ENCODE results near the gene HNMT. TPM values are rescaled to one million over a fixed set of nuclear protein-coding genes. Genes with fewer than 3 reads are reported as not detected.
A peak's percentile ranks its signal among the peaks of the same experiment; 100 is the strongest.
"Not testable (repeated sequence)": the region's sequence is repeated elsewhere in the genome, so short reads cannot be mapped to it uniquely, and the experiment has no call there.

HNMT gene
- total and polyA plus RNA-seq, 5 donors from 2014 or later = not detected

GRCh38 chr2:137996158-137996557 lies 31.9 kb downstream of the HNMT start:
- H3K36me3 ChIP-seq (ENCODE audit: control insufficient read depth, insufficient read depth, low read length); H3K9me3 ChIP-seq (ENCODE audit: control insufficient read depth in 2 of 2, low read length in 2 of 2); H3K27me3 ChIP-seq (ENCODE audit: control insufficient read depth, insufficient read depth, low read length); H3K4me3 Mint-ChIP-seq; H3K4me1 ChIP-seq (ENCODE audit: control insufficient read depth, insufficient read depth, low read length, poor library complexity, severe bottlenecking); H3K27me3 Mint-ChIP-seq; H3K9me3 Mint-ChIP-seq; H3K27ac Mint-ChIP-seq; H3K27ac ChIP-seq (ENCODE audit: insufficient read depth, low read length, poor library complexity, severe bottlenecking); H3K4me3 ChIP-seq (ENCODE audit: low read depth, low read length); ATAC-seq (ENCODE audit: low read depth in 2 of 2); H3K36me3 Mint-ChIP-seq; DNase-seq; H3K4me1 Mint-ChIP-seq: not testable (repeated sequence)

GRCh38 chr2:137997733-137998132 lies 33.5 kb downstream of the HNMT start:
- H3K27me3 Mint-ChIP-seq = no peaks in the 10 kb centered on the region
- Histone ChIP-seq H3K36me3 (ENCODE audit: control insufficient read depth, insufficient read depth, low read length) (no peaks in the 10 kb centered on the region), H3K4me3 (ENCODE audit: low read depth, low read length) (no peak overlapping the region), H3K27me3 (ENCODE audit: control insufficient read depth, insufficient read depth, low read length) (no peaks in the 10 kb centered on the region), H3K4me1 (ENCODE audit: control insufficient read depth, insufficient read depth, low read length, poor library complexity, severe bottlenecking) (no peaks in the 10 kb centered on the region), H3K9me3 (ENCODE audit: control insufficient read depth in 2 of 2, low read length in 2 of 2) (no peaks in the 10 kb centered on the region), H3K27ac (ENCODE audit: insufficient read depth, low read length, poor library complexity, severe bottlenecking) (no peak overlapping the region)
- DNase-seq (no peak), ATAC-seq (ENCODE audit: low read depth in 2 of 2) (no peak)
- H3K4me3 Mint-ChIP-seq = no peak overlapping the region
- H3K9me3 Mint-ChIP-seq = peaks cover 0 to 6% (median 2%) of the 10 kb centered on the region in 7 donors
- H3K27ac Mint-ChIP-seq = no peak overlapping the region
- no peaks in the 10 kb centered on the region for H3K4me1 Mint-ChIP-seq
- H3K36me3 Mint-ChIP-seq = no peaks in the 10 kb centered on the region

- no peaks in the 10 kb centered on the region for H3K36me3 Mint-ChIP-seq
- no peak overlapping the region for H3K27ac ChIP-seq (ENCODE audit: insufficient read depth, low read length, poor library complexity, severe bottlenecking)
- H3K4me1 Mint-ChIP-seq = no peaks in the 10 kb centered on the region
- no peaks in the 10 kb centered on the region for H3K4me1 ChIP-seq (ENCODE audit: control insufficient read depth, insufficient read depth, low read length, poor library complexity, severe bottlenecking)
- H3K27ac Mint-ChIP-seq = no peak overlapping the region
- no peaks in the 10 kb centered on the region for H3K27me3 Mint-ChIP-seq
- no peak for ATAC-seq (ENCODE audit: low read depth in 2 of 2)
- no peaks in the 10 kb centered on the region for H3K27me3 ChIP-seq (ENCODE audit: control insufficient read depth, insufficient read depth, low read length)
- H3K4me3 ChIP-seq (ENCODE audit: low read depth, low read length) = no peak overlapping the region
- H3K4me3 Mint-ChIP-seq = no peak overlapping the region
- no peaks in the 10 kb centered on the region for H3K36me3 ChIP-seq (ENCODE audit: control insufficient read depth, insufficient read depth, low read length)
- H3K9me3 Mint-ChIP-seq = peaks cover 0 to 2% (median 2%) of the 10 kb centered on the region in 7 donors
- DNase-seq = no peak
- no peaks in the 10 kb centered on the region for H3K9me3 ChIP-seq (ENCODE audit: control insufficient read depth in 2 of 2, low read length in 2 of 2)
These were observed 34.2 kb downstream of the HNMT start for GRCh38 chr2:137998503-137998902.

- peak overlapping the region in 1 of 3 donors; percentile 53 for H3K27ac Mint-ChIP-seq
- Histone ChIP-seq H3K27ac (ENCODE audit: insufficient read depth, low read length, poor library complexity, severe bottlenecking) (no peak overlapping the region), H3K4me1 (ENCODE audit: control insufficient read depth, insufficient read depth, low read length, poor library complexity, severe bottlenecking) (no peaks in the 10 kb centered on the region), H3K9me3 (ENCODE audit: control insufficient read depth in 2 of 2, low read length in 2 of 2) (no peaks in the 10 kb centered on the region), H3K36me3 (ENCODE audit: control insufficient read depth, insufficient read depth, low read length) (no peaks in the 10 kb centered on the region), H3K4me3 (ENCODE audit: low read depth, low read length) (no peak overlapping the region), H3K27me3 (ENCODE audit: control insufficient read depth, insufficient read depth, low read length) (no peaks in the 10 kb centered on the region)
- H3K36me3 Mint-ChIP-seq = no peaks in the 10 kb centered on the region
- H3K4me1 Mint-ChIP-seq = peaks cover 0 to 4% (median 0%) of the 10 kb centered on the region in 4 donors
- H3K9me3 Mint-ChIP-seq = peaks cover 0 to 2% (median 0%) of the 10 kb centered on the region in 7 donors
- no peaks in the 10 kb centered on the region for H3K27me3 Mint-ChIP-seq
- no peak overlapping the region for H3K4me3 Mint-ChIP-seq
- DNase-seq (no peak), ATAC-seq (ENCODE audit: low read depth in 2 of 2) (no peak)
These were observed 35.0 kb downstream of the HNMT start for GRCh38 chr2:137999273-137999672.

- DNase-seq (no peak), ATAC-seq (ENCODE audit: low read depth in 2 of 2) (no peak)
- H3K4me3 ChIP-seq (ENCODE audit: low read depth, low read length) = no peak overlapping the region
- Mint-ChIP-seq H3K27me3 (no peaks in the 10 kb centered on the region), H3K27ac (peak overlapping the region in 1 of 3 donors; percentile 5), H3K4me1 (peaks cover 0 to 4% (median 0%) of the 10 kb centered on the region in 4 donors), H3K9me3 (peaks cover 0 to 2% (median 0%) of the 10 kb centered on the region in 7 donors), H3K36me3 (no peaks in the 10 kb centered on the region), H3K4me3 (no peak overlapping the region)
- no peaks in the 10 kb centered on the region for H3K4me1 ChIP-seq (ENCODE audit: control insufficient read depth, insufficient read depth, low read length, poor library complexity, severe bottlenecking)
- no peaks in the 10 kb centered on the region for H3K9me3 ChIP-seq (ENCODE audit: control insufficient read depth in 2 of 2, low read length in 2 of 2)
- H3K27me3 ChIP-seq (ENCODE audit: control insufficient read depth, insufficient read depth, low read length) = no peaks in the 10 kb centered on the region
- H3K27ac ChIP-seq (ENCODE audit: insufficient read depth, low read length, poor library complexity, severe bottlenecking) = no peak overlapping the region
- no peaks in the 10 kb centered on the region for H3K36me3 ChIP-seq (ENCODE audit: control insufficient read depth, insufficient read depth, low read length)
These were observed 35.7 kb downstream of the HNMT start for GRCh38 chr2:138000009-138000408.

- H3K27me3 Mint-ChIP-seq = no peaks in the 10 kb centered on the region
- ATAC-seq (ENCODE audit: low read depth in 2 of 2) (no peak), DNase-seq (no peak)
- Histone ChIP-seq H3K4me3 (ENCODE audit: low read depth, low read length) (no peak overlapping the region), H3K9me3 (ENCODE audit: control insufficient read depth in 2 of 2, low read length in 2 of 2) (no peaks in the 10 kb centered on the region), H3K27me3 (ENCODE audit: control insufficient read depth, insufficient read depth, low read length) (no peaks in the 10 kb centered on the region), H3K36me3 (ENCODE audit: control insufficient read depth, insufficient read depth, low read length) (no peaks in the 10 kb centered on the region), H3K27ac (ENCODE audit: insufficient read depth, low read length, poor library complexity, severe bottlenecking) (no peak overlapping the region), H3K4me1 (ENCODE audit: control insufficient read depth, insufficient read depth, low read length, poor library complexity, severe bottlenecking) (no peaks in the 10 kb centered on the region)
- no peak overlapping the region for H3K4me3 Mint-ChIP-seq
- no peaks in the 10 kb centered on the region for H3K36me3 Mint-ChIP-seq
- H3K9me3 Mint-ChIP-seq = peaks cover 0 to 2% (median 0%) of the 10 kb centered on the region in 7 donors
- no peak overlapping the region for H3K27ac Mint-ChIP-seq
- peaks cover 0 to 4% (median 0%) of the 10 kb centered on the region in 4 donors for H3K4me1 Mint-ChIP-seq
These were observed 36.5 kb downstream of the HNMT start for GRCh38 chr2:138000796-138001195.

GRCh38 chr2:138003411-138003810 lies 39.1 kb downstream of the HNMT start:
- Histone ChIP-seq H3K27ac (ENCODE audit: insufficient read depth, low read length, poor library complexity, severe bottlenecking) (no peak overlapping the region), H3K4me1 (ENCODE audit: control insufficient read depth, insufficient read depth, low read length, poor library complexity, severe bottlenecking) (no peaks in the 10 kb centered on the region), H3K27me3 (ENCODE audit: control insufficient read depth, insufficient read depth, low read length) (no peaks in the 10 kb centered on the region), H3K4me3 (ENCODE audit: low read depth, low read length) (no peak overlapping the region), H3K36me3 (ENCODE audit: control insufficient read depth, insufficient read depth, low read length) (no peaks in the 10 kb centered on the region), H3K9me3 (ENCODE audit: control insufficient read depth in 2 of 2, low read length in 2 of 2) (no peaks in the 10 kb centered on the region)
- Mint-ChIP-seq H3K27ac (peak overlapping the region in 1 of 3 donors; percentile 22), H3K9me3 (peaks cover 0 to 9% (median 0%) of the 10 kb centered on the region in 7 donors), H3K27me3 (no peaks in the 10 kb centered on the region), H3K4me1 (peaks cover 0 to 4% (median 0%) of the 10 kb centered on the region in 4 donors), H3K36me3 (no peaks in the 10 kb centered on the region), H3K4me3 (no peak overlapping the region)
- DNase-seq (no peak), ATAC-seq (ENCODE audit: low read depth in 2 of 2) (no peak)

- H3K4me3 ChIP-seq (ENCODE audit: low read depth, low read length) = no peak overlapping the region
- H3K4me1 Mint-ChIP-seq = peaks cover 0 to 4% (median 0%) of the 10 kb centered on the region in 4 donors
- ATAC-seq (ENCODE audit: low read depth in 2 of 2) = no peak
- no peak overlapping the region for H3K27ac ChIP-seq (ENCODE audit: insufficient read depth, low read length, poor library complexity, severe bottlenecking)
- no peaks in the 10 kb centered on the region for H3K9me3 ChIP-seq (ENCODE audit: control insufficient read depth in 2 of 2, low read length in 2 of 2)
- no peaks in the 10 kb centered on the region for H3K4me1 ChIP-seq (ENCODE audit: control insufficient read depth, insufficient read depth, low read length, poor library complexity, severe bottlenecking)
- H3K4me3 Mint-ChIP-seq = no peak overlapping the region
- no peaks in the 10 kb centered on the region for H3K27me3 Mint-ChIP-seq
- H3K36me3 ChIP-seq (ENCODE audit: control insufficient read depth, insufficient read depth, low read length) = no peaks in the 10 kb centered on the region
- H3K27me3 ChIP-seq (ENCODE audit: control insufficient read depth, insufficient read depth, low read length) = no peaks in the 10 kb centered on the region
- H3K36me3 Mint-ChIP-seq = no peaks in the 10 kb centered on the region
- DNase-seq = no peak
- H3K27ac Mint-ChIP-seq = no peak overlapping the region
- peaks cover 0 to 13% (median 1%) of the 10 kb centered on the region in 7 donors for H3K9me3 Mint-ChIP-seq
These were observed 43.2 kb downstream of the HNMT start for GRCh38 chr2:138007431-138007830.
